ENCODE results near the gene CFAP100.
A peak's percentile ranks its signal among the peaks of the same experiment; 100 is the strongest.

CFAP100 gene

GRCh38 chr3:126465928-126466544 is 71.3 kb downstream of the CFAP100 start:
- peak in 3 of 14 donors; percentile 19 to 48 (median 21) for DNase-seq

GRCh38 chr3:126466886-126467610 is 72.3 kb downstream of the CFAP100 start:
- peak in 1 of 14 donors; percentile 41 for DNase-seq

GRCh38 chr3:126467611-126467955 is 72.9 kb downstream of the CFAP100 start:
- no peak for DNase-seq

- DNase-seq: no peak
Measured at GRCh38 chr3:126468028-126468891, 73.6 kb downstream of the CFAP100 start.

- DNase-seq: no peak
Measured at GRCh38 chr3:126469479-126469878, 74.8 kb downstream of the CFAP100 start.

GRCh38 chr3:126472277-126473006 is 77.7 kb downstream of the CFAP100 start:
- DNase-seq: peak in 9 of 14 donors; percentile 15 to 72 (median 33)

GRCh38 chr3:126473292-126474168 is 78.8 kb downstream of the CFAP100 start:
- DNase-seq: no peak

- peak in 2 of 14 donors; percentile 32 to 38 for DNase-seq
Measured at GRCh38 chr3:126474498-126475412, 80.0 kb downstream of the CFAP100 start.

GRCh38 chr3:126475413-126476114 is 80.9 kb downstream of the CFAP100 start, which contains the start of gene ZXDC:
Gene ZXDC (minus strand): TSS chr3:126475891. CDS start chr3:126475865, 26 bp downstream.
- peak; percentile 38 to 96 (median 88) for DNase-seq

GRCh38 chr3:126476166-126477060 is 81.7 kb downstream of the CFAP100 start:
- DNase-seq: peak in 8 of 14 donors; percentile 55 to 88 (median 80)

- no peak for DNase-seq
Measured at GRCh38 chr3:126477061-126477380, 82.3 kb downstream of the CFAP100 start.

- no peak for DNase-seq
Measured at GRCh38 chr3:126478581-126479310, 84.0 kb downstream of the CFAP100 start.

- DNase-seq: no peak
Measured at GRCh38 chr3:126479642-126480041, 84.9 kb downstream of the CFAP100 start.

- DNase-seq: no peak
Measured at GRCh38 chr3:126480206-126480605, 85.5 kb downstream of the CFAP100 start.

- DNase-seq: peak in 4 of 14 donors; percentile 10 to 90 (median 16)
Measured at GRCh38 chr3:126480861-126481260, 86.2 kb downstream of the CFAP100 start.

GRCh38 chr3:126481808-126482502 is 87.2 kb downstream of the CFAP100 start:
- peak in 1 of 14 donors; percentile 20 for DNase-seq
